Stimulated activated CD8-positive, alpha-beta memory T cell treated with anti-CD3 and anti-CD28 coated beads, Interleukin-4, amount 100 ng/mL, for 4 hours (primary cell): ENCODE data around the gene UBASH3B.
"Not testable (repeated sequence)": the region's sequence is repeated elsewhere in the genome, so short reads cannot be mapped to it uniquely, and the experiment has no call there.

Experiments
- DNase-seq, 2 donors: peaks; one replicate each; pipeline ENCODE4 v3.0.0-alpha.2; 2020; ENCODE audit warnings: low read depth in 2 of 2, low spot score in 1 of 2

Gene UBASH3B, protein sequence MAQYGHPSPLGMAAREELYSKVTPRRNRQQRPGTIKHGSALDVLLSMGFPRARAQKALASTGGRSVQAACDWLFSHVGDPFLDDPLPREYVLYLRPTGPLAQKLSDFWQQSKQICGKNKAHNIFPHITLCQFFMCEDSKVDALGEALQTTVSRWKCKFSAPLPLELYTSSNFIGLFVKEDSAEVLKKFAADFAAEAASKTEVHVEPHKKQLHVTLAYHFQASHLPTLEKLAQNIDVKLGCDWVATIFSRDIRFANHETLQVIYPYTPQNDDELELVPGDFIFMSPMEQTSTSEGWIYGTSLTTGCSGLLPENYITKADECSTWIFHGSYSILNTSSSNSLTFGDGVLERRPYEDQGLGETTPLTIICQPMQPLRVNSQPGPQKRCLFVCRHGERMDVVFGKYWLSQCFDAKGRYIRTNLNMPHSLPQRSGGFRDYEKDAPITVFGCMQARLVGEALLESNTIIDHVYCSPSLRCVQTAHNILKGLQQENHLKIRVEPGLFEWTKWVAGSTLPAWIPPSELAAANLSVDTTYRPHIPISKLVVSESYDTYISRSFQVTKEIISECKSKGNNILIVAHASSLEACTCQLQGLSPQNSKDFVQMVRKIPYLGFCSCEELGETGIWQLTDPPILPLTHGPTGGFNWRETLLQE

DNA sequence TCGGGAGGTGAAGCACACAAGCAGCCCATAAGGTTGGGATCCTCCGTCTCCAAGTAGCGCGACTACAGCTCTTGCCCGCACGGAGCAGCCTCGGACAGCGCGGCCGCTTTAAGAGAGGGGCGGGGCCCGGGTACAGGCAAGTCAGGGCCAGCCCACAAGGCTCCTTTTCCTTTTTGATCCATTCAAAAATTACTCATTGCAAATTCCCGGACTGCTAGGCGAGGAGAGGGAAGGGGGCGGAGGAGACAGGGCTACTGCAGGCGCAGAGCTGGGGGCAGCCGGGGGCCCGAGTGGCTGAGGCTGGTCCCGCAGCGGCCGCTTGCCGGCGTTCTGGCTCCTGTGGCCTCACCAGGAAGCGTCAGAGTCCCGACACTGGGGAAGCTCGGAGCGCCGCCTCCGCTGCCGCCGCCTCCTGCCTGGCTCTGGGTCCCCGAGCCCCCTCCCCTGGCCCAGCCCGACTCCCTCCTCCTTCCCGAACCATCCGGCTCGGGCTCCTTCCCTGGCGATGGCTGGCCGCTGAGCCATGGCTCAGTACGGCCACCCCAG lies at the start of gene UBASH3B:
Gene UBASH3B, plus strand, starts transcription at position 196 of the 546 bp plus-strand sequence. Its CDS starts 328 bp downstream, at position 524.
- DNase-seq, result peak in 1 of 2 donors; percentile 13

DNA sequence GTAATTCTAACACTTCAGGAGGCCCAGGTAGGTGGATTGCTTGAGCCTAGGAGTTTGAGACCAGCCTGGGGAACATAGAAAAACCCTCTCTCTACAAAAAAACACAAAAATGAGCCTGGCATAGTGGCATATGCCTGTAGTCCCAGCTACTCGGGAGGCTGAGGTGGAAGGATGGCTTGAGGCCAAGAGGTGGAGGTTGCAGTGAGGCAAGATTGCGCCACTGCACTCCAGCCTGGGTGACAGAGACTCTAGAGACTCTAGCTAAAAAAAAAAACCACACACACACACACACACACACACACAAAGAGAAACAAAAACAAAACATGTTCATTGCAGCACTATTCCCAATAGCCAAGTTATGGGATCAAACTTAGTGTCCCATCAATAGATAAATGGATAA lies 48.4 kb upstream of the UBASH3B start:
- not testable (repeated sequence) for DNase-seq

DNA sequence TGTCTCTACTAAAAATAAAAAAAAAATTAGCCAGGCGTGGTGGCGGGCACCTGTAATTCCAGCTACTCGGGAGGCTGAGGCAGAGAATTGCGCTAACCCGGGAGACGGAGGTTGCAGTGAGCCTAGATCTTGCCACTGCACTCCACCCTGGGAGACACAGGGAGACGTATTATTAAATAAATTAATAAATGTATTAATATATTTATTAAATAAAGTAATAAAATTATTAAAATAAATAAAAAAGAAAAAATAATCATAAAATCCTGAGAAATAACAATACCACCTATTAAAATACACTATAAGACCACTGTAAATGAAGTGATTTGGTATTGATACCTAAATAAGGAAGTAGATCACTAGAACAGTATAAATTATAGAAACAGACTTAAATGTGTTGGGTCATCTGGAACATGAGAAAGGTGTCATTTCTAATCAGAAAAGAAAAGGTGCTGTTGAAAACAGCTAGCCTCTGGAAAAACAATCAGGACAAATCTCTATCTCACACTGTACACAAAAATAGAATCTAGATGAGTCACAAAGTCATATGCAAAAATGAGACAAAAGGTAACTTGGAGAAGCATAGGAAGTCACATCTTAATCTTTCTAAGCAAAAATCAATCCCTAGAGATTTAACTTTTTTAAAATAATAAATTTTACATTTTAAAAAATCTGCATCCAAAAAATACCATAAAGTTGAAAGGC lies 43.2 kb upstream of the UBASH3B start:
- DNase-seq, result no peak

DNA sequence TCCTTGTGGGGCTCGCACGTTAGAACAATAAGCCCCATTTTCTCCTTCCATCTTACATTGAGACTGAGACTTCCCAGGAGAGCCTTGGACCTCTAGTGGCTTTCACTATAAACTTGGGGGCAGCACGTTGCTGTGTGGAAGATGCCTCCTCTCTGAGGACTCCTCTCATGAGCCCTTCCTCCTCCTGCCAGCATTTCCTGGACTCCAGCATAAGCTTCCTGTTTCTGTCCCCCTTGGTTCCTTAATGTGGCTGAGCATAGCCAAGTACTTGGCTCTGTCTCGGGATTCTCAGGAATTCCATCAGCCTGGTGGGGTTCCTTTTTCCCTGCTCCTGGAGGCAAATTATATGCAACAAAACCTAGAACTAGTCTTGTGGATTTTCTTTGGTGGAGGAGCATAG lies 38.8 kb upstream of the UBASH3B start:
- no peak for DNase-seq

DNA sequence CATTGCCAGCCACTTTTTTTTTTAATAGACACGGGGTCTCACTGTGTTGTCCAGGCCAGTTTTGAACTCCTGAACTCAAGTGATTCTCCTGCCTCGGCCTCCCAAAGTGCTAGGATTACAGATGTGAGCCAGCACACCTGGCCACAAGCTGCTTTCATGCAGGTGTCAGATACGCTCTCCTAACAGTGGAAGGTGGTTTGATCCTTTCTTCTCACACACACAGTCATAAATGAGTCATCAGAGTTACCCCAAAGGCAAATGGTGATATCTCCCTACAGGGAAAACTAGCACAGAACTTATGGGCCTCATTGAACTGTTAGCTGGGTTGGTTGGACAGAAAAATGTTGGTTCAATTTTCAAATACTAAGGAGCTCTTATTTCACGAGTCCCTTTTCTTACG lies 38.2 kb upstream of the UBASH3B start:
- no peak for DNase-seq

DNA sequence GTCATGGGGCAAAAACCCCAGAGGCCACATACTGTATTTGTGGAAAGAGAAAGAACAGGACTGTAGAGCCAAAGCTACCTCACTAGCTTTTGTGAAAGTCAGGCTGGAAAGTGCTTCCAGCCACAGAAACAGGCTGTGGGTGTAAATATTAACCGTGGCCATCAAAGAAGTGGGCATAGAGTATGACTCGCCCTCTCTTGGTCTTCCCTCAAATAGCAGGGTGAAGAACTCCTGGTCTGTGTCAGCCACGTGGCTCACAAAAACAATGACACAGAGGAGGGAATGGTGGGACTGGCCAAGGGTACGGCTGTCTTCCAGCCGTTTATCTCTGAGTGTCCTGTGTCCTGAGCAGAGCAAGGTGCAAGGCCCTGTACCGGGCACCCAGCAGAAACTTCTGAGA lies 37.6 kb upstream of the UBASH3B start:
- no peak for DNase-seq

DNA sequence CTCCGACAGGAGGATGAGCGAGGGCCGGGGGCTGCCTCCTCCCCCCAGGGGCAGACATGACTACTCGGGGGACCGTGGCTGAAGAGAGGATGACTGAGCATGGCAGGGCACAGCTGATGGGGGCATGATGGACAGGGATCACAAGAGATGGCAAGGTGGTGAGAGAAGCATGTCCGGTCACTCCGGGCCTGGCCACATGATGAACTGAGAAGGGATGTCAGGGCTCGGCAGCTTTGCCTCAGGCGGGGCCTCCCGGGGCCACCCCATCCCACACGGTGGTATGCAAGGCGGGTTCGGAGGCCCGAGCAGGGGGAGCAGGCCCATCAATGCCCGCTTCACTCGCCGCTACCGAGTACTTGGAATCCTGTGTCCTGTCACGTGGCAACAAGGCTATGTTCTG lies 36.6 kb upstream of the UBASH3B start:
- no peak for DNase-seq

DNA sequence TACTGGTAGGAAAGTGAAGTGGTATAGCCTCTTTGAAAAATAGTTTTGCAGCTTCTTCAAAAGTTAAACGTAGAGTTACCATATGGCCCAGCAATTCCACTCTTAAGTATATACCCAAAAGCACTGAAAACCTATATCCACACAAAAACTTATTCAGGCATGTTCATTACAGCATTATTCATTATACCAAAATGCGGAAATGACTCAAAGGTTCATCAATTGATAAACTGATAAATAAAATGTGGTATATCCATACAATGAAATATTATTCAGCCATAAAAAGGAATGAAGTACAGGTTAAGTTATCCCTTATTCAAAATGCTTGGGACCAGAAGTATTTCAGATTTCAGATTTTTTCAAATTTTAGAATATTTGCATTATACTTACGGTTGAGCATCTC lies 35.8 kb upstream of the UBASH3B start:
- DNase-seq, result no peak

DNA sequence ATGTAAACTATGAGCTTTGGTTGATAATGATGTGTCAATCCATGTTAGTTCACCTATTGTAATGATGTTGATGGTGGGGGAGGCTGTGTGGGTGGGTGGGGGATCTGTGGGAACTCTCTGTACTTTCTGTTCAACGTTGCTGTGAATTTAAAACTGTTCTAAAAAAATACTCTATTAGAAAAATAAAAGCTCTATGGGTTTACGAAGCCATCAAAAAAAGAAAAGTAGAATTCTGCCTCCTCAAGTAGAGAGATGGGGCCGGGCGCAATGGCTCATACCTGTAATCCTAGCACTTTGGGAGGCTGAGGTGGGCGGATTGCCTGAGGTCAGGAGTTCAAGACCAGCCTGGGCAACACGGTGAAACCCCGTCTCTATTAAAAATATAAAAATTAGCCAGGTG lies 30.0 kb upstream of the UBASH3B start:
- DNase-seq, result not testable (repeated sequence)

DNA sequence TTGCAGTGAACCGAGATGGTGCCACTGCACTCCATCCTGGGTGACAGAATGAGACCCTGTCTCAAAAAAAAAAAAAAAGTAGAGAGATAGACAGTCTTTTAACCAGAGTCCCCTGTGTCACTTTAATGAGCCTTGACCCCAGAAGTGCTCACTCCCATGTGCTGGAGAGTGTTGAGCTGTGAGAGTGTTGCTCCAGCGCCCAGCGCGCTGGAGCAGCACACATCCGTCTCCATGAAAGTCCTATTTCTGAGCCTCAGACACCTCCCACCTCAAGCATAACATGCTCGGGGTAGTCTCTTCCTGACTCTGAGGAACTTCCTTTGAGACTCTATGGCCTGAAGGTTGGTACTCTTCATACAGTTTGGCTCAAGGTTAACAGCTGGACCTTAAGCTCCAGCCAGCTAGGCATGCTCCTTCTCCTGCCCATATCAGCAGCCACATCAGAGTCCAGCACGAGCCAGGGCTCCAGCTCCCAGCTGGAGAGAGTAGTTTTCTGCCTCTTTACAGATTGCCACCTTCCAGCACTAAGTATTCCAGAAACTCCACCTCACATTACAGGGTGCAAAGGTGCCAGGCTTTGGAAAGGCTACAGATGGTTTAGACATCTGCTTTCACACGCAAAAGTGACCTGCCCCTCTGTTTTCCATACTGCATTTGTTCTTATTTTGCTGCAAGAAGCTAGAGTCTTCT lies 29.4 kb upstream of the UBASH3B start:
- no peak for DNase-seq

DNA sequence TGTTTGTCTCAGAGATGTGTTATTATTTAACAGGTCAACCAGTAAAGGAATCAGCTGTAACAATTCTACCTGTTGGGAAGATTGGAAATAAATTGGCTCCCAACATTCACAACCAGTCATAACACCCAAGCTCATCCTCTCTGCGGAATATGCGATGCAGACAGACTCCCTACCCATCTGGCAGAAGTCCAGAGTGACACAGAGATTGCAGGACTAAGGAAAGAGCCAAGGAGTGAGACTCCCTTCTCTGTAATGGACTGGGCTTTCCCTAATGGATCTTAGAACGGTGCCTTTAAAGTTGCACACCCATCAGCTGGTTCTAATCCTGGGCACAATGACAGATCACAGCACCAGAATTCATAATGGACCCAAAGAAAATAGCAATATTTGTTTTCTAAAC lies 27.8 kb upstream of the UBASH3B start:
- no peak for DNase-seq

DNA sequence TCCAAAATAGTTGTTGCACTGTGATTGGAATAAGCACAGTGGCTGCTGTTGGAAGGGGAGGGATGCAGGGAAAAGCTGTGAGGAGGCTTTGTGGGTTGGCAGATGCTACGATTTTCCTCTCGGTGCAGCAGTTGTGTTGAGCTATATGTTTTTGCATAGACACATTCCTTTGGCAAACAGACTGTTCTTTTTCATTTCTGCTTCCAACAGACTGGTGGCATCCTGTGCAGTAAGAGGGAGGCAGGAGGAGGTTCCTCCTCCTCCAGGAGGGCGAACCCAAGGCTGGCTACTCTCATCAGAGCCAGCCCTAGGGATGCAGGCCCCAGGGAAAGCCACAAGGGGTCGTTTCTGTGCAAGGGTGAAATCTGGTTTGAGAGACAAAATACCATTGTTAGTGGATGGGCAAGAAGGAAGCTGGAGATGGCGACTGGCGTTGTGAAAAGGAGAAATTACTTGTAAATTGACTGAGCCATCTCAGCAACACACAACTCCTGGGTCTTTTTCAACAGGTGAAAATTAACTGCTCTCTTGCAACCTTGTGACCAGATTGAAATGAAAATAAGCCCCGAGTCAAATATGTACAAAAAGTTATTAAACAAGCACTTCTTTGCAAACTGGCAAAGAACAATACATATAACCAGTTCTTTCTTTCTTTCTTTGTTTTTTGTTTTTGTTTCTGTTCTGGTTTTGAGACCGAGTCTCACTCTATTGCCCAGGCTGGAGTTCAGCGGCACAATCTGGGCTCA lies 26.5 kb upstream of the UBASH3B start:
- DNase-seq, result peak; percentile 46 to 60

DNA sequence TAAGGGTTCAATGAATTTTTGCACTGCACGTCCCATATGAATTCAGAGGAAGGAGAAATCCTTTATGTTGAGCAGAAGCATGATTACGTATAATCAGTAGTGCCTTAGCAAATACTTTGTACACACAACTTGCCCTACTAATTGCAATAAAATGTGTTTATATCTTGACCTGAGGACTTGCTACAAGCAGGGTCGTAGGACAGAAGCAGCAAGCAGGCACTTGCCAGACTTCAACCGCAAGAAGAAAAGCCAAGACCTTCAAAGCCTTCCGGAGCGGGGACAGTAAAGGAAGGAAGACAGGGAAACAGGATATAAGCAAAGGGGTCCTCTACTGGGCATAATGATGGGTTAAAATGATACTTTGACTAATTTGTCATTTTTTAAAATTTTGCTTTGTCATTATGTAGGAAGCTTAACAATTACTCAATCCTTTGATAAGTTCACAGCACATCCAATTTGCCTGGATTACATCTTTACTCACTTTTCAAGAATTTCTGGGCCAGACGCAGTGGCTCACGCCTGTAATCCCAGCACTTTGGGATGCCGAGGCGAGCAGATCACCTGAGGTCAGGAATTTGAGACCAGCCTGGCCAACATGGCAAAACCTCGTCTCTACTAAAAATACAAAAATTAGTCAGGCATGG lies 23.2 kb upstream of the UBASH3B start:
- DNase-seq, result no peak

DNA sequence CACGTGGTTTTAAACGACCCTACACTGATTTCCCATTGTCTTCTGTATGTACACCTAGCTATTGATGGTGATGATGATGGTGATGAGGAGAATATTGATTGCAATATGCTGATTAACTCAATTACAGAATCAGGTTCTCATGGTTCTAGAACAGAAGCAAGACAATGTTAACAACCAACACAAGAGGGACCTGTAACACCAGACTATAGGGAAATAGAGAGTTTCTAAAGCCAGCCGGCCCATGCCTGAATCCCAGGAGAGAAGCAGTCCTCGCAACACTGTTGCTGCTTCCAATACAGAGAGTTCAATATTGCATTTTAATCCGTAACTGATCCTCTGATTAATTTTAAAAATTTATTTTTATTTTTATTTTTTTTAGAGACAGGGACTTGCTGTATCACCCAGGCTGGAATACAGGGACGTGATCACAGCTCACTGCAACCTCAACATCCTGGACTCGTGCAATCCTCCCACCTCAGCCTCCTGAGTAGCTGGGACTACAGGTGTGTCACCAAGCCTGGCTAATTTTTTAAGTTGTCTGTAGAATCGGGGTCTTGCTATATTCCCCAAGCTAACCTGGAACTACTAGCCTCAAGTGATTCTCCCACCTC lies 22.2 kb upstream of the UBASH3B start:
- no peak for DNase-seq

DNA sequence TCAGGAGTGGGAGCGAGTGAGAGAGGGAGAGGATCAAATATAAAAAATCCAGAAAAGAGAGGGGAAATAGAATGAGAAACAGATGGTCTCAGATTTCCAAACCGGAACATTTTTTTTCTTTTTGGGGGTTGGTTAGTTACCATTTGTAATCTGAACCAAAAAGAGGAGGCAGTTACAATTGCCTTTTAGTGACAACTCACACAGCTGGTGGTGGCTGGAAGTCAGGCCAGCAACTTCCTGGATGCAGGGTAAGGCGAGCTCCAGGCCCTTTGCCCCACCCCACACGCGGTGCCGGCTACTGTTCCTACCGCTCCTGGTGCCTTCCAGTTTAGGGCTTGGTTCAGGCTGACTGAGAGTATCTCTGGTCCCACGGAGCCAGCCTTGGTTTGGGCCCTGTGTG lies 21.0 kb upstream of the UBASH3B start:
- DNase-seq, result no peak

DNA sequence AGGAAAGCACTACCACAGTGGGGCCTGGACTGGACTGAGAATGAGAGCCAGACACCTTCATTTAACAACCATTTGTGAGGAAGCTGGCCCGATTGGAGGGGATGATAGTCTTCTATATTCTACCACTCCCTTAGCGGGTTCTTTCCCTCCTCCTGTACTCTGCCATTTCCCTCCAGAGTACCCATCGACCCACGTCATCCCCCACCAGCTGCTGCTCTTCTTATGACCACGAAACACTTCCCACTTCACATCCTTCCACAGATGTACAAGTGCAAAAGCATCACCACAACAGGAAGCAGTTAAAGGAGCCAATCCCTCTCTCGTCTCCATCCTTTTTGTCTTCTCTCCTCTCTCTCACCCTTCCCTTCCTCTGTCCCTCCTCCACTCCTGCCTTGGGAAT lies 18.0 kb upstream of the UBASH3B start:
- DNase-seq, result no peak

DNA sequence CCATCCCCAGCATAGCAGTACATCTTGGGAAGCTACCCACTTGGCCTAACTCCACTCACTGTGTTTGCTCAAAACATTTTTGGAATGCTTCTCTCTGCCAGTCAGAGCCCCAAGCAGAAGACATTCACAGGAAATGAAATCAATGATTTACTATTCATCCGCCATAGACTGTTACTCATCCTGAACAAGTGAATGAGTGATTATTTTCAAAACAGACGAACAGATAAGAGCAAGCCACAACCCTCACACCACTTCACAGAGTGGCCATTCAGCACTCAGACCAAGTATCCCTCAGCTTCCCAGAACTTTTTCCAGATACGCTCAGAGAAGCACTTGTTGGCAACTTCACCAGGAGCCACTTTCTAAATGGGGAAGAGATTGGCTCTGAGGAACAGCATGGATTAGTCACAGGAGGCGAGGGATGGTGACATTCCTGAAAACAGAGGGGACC lies 13.0 kb upstream of the UBASH3B start:
- DNase-seq, result no peak

DNA sequence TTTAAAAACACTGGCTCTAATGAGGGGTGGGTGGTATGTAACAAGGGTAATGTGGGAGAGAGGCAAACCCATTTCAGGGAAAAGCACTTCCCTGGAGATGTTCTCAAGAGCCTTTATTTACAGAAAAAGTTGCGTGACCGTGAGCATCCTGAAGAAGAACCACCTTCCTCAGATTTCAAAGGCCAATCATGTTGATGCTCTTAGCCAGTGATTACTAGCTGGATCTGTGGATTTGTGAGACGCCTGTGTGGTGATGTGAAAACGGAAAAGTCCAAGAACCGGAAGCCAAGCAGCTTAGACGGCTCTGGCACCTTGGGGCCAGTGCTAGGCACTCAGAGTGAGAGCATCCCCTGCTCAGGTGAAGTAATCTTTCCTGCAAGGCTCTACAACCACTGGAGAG lies 12.6 kb upstream of the UBASH3B start:
- no peak for DNase-seq

DNA sequence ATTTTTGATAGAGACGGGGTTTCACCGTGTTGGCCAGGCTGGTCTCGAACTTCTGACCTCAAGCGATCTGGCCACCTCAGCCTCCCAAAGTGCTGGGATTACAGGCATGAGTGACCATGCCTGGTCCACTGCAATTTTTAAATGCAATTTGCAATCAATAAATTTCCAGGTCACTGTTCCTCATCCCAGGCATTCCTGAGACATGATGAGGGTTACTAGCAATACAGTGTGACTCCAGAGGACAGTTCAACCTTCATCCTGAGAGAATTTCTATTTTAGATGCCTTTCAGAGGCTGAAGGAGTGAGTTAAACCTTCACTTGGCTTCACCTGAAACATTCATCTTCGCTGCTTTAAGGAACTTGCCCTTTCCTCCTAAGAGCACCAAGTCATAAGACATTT lies 9.7 kb upstream of the UBASH3B start:
- DNase-seq, result no peak
